Right lobe of liver (tissue), 6 donors: Measurements from ENCODE around the gene CFAP43. TPM values are rescaled to one million over a fixed set of nuclear protein-coding genes. Genes with fewer than 3 reads are reported as not detected.
"Not testable (repeated sequence)": the region's sequence is repeated elsewhere in the genome, so short reads cannot be mapped to it uniquely, and the experiment has no call there.

Experiments used
- ATAC-seq, 4 donors: fragments of 200-7000 bp; cut with Tn5 transposase; one replicate each; pipeline ENCODE4 v1.9.1; 2020; ENCODE audit warnings: mild to moderate bottlenecking in 4 of 4, moderate library complexity in 4 of 4
- DNase-seq, 3 donors: peaks; one replicate each; pipeline ENCODE4 v3.0.0-alpha.2; 2020
- H3K27ac ChIP-seq, 3 donors: fragments of 200-600 bp; one replicate each; pipeline ENCODE4 v1.8.0; 2022
- H3K27me3 ChIP-seq, 2 donors: fragments of 200-600 bp; one replicate each; pipeline ENCODE4 v1.8.0; 2022
- H3K36me3 ChIP-seq, 4 donors: fragments of 200-600 bp; sonication (generic) in 1 of 4; one replicate each; pipeline versions ENCODE4 v1.5.1 to v1.8.0; 2017 to 2022; ENCODE audit warnings: control low read depth in 1 of 4
- H3K4me1 ChIP-seq, 4 donors: fragments of 200-600 bp; sonication (generic) in 1 of 4; one replicate each; pipeline versions ENCODE4 v1.5.1 to v1.8.0; 2017 to 2022; ENCODE audit warnings: control low read depth in 1 of 4
- H3K4me3 ChIP-seq, 3 donors: fragments of 200-600 bp; one replicate each; pipeline ENCODE4 v1.8.0; 2022
- H3K9me3 ChIP-seq, 4 donors: fragments of 200-600 bp; sonication (generic) in 1 of 4; one replicate each; pipeline versions ENCODE4 v1.5.1 to v1.8.0; 2017 to 2022; ENCODE audit warnings: control low read depth in 1 of 4
- CTCF ChIP-seq, 4 donors: fragments of 200-600 bp in 3 of 4; fragments of 450-650 bp in 1 of 4; IDR thresholded peaks; one replicate each; pipeline versions ENCODE4 v1.5.1 to v1.8.0; 2016 to 2022; ENCODE audit warnings: antibody characterized with exemption in 4 of 4, mild to moderate bottlenecking in 2 of 4
- POLR2A ChIP-seq: fragments of 450-650 bp; IDR thresholded peaks from one replicate; pipeline ENCODE4 v1.6.1; 2017; ENCODE audit warnings: antibody characterized with exemption, mild to moderate bottlenecking
- WGBS: methylation state at CpG from one replicate; pipeline ENCODE4 v1.1.6; 2018; ENCODE audit warnings: low coverage, low lambda C conversion rate; ENCODE audit not compliant: insufficient coverage; ENCODE audit errors: missing lambda C conversion rate; 5-methylcytosine and 5-hydroxymethylcytosine counted together
- intact Hi-C, 2 donors: fragments of 100-400 bp; cut with DNase I; formaldehyde crosslinking; loops; one replicate each; pipeline versions ENCODE4 v1.11.2 to v1.14.1; 2022
- total RNA-seq, 6 experiments: library from RNA; depleted of rRNA in 2 of 6; stranded (reverse); fragments of >200 nt in 2 of 6; fragmentation: NEBNext Ultra II Directional in 3 of 6; extraction: Animal tissue kit (Norgen Biotek cat#: 25700) in 3 of 6; gene quantifications; one replicate each; pipeline versions ENCODE4 v1.1.0 to v1.2.4, GENCODE V29; 2016 to 2023
- donor health status: DM: no; HTN: yes; CAD: no.
- donor health status: DM: no; HTN: no; CAD: no.
- donor health status: DM: no; HTN: no; CAD: no.
- donor health status: DM: no; HTN: yes; CAD: no.
- donor health status: DM: no; HTN: yes; CAD: no.

CFAP43 gene
- total RNA-seq, 6 experiments from 2014 or later: 0.11 to 0.34 (median 0.20) TPM; not detected in 1

- TF ChIP-seq CTCF (IDR thresholded peaks at IDR 0.05): no peak
- H3K9me3 ChIP-seq: no peaks in the 10 kb centered on the region
- H3K4me1 ChIP-seq: peaks cover 0 to 10% (median 0%) of the 10 kb centered on the region in 4 donors
- peak in 3 of 4 donors; percentile 39 to 71 (median 60) for ATAC-seq
- no peaks in the 10 kb centered on the region for H3K36me3 ChIP-seq
- 40% methylated on average over 2 of the region's 2 CpGs for WGBS
- intact Hi-C loops: no loop called here
- H3K27ac ChIP-seq: no peak overlapping the region
- no peak overlapping the region for H3K4me3 ChIP-seq
- no peaks in the 10 kb centered on the region for H3K27me3 ChIP-seq
- DNase-seq: no peak
Measured at GRCh38 chr10:104246976-104247375, 14.8 kb upstream of the CFAP43 start.

GRCh38 chr10:104245066-104245632, 13.0 kb upstream of the CFAP43 start:
- Histone ChIP-seq H3K36me3 (no peaks in the 10 kb centered on the region), H3K9me3 (no peaks in the 10 kb centered on the region), H3K4me3 (no peak overlapping the region), H3K4me1 (peaks cover 0 to 3% (median 0%) of the 10 kb centered on the region in 4 donors), H3K27me3 (no peaks in the 10 kb centered on the region), H3K27ac (no peak overlapping the region)
- WGBS: no CpG with 5 or more reads among the region's 34 CpGs
- ATAC-seq (no peak), DNase-seq (no peak)
- intact Hi-C loops: no loop called here
- TF ChIP-seq CTCF (IDR thresholded peaks at IDR 0.05): no peak
- no peak for TF ChIP-seq POLR2A

GRCh38 chr10:104243512-104243911, 11.3 kb upstream of the CFAP43 start:
- Histone ChIP-seq H3K27ac (no peak overlapping the region), H3K4me3 (no peak overlapping the region), H3K27me3 (no peaks in the 10 kb centered on the region), H3K36me3 (no peaks in the 10 kb centered on the region), H3K4me1 (no peaks in the 10 kb centered on the region), H3K9me3 (no peaks in the 10 kb centered on the region)
- DNase-seq (no peak), ATAC-seq (no peak)
- intact Hi-C loops: no loop called here
- 48% methylated on average over 4 of the region's 5 CpGs for WGBS
- no peak for TF ChIP-seq CTCF (IDR thresholded peaks at IDR 0.05)
- TF ChIP-seq POLR2A: no peak

GRCh38 chr10:104243009-104243408, 10.8 kb upstream of the CFAP43 start:
- H3K4me3 ChIP-seq, H3K27ac ChIP-seq, ATAC-seq, H3K27me3 ChIP-seq, intact Hi-C loops, H3K4me1 ChIP-seq, H3K36me3 ChIP-seq, H3K9me3 ChIP-seq, DNase-seq: not testable (repeated sequence)
- WGBS: 88% methylated on average over 2 of the region's 3 CpGs

- H3K4me1 ChIP-seq: no peaks in the 10 kb centered on the region
- H3K27me3 ChIP-seq: no peaks in the 10 kb centered on the region
- no peaks in the 10 kb centered on the region for H3K36me3 ChIP-seq
- intact Hi-C loops: no loop called here
- H3K9me3 ChIP-seq: no peaks in the 10 kb centered on the region
- DNase-seq: no peak
- no peak for ATAC-seq
- no peak overlapping the region for H3K27ac ChIP-seq
- TF ChIP-seq POLR2A (no peak), CTCF (IDR thresholded peaks at IDR 0.05) (no peak)
- H3K4me3 ChIP-seq: no peak overlapping the region
Measured at GRCh38 chr10:104242545-104242944, 10.4 kb upstream of the CFAP43 start.
